KMS-11 (cell line): ENCODE data around the gene LRFN2.

ENCODE experiments used
- H2AFZ ChIP-seq: fragments of 200-600 bp; sonication (generic); 2 replicates; pipeline ENCODE4 v1.6.1; 2016; ENCODE audit warnings: antibody characterized with exemption, mixed run types, low read depth
- H3K27ac ChIP-seq: fragments of 200-600 bp; sonication (generic); 2 replicates; pipeline ENCODE4 v1.6.1; 2016; ENCODE audit warnings: mild to moderate bottlenecking, mixed run types
- H3K27me3 ChIP-seq: fragments of 200-600 bp; sonication (generic); 2 replicates; pipeline ENCODE4 v1.6.1; 2017; ENCODE audit warnings: mild to moderate bottlenecking, low read depth, mixed run types, moderate library complexity; ENCODE audit not compliant: insufficient read depth
- H3K36me3 ChIP-seq: fragments of 200-600 bp; sonication (generic); 2 replicates; pipeline ENCODE4 v1.6.1; 2017; ENCODE audit warnings: mild to moderate bottlenecking, mixed run types; ENCODE audit not compliant: insufficient read depth
- H3K4me1 ChIP-seq: fragments of 200-600 bp; sonication (generic); 2 replicates; pipeline ENCODE4 v1.6.1; 2016; ENCODE audit warnings: mild to moderate bottlenecking, low read depth, mixed run types; ENCODE audit not compliant: poor library complexity, severe bottlenecking
- H3K4me2 ChIP-seq: fragments of 200-600 bp; sonication (generic); 2 replicates; pipeline ENCODE4 v1.7.0; 2016; ENCODE audit warnings: mild to moderate bottlenecking, mixed run types
- H3K4me3 ChIP-seq: fragments of 200-600 bp; sonication (generic); IDR thresholded peaks from 2 replicates; pipeline ENCODE4 v1.6.1; 2017; ENCODE audit warnings: low read depth, low read length, mixed read lengths; ENCODE audit not compliant: insufficient read depth
- H3K79me2 ChIP-seq: fragments of 200-600 bp; sonication (generic); 2 replicates; pipeline ENCODE4 v1.6.1; 2016; ENCODE audit warnings: low read depth, mixed run types; ENCODE audit not compliant: insufficient read depth
- H3K9ac ChIP-seq: fragments of 200-600 bp; sonication (generic); 2 replicates; pipeline ENCODE4 v1.6.1; 2016; ENCODE audit warnings: mild to moderate bottlenecking, mixed run types
- H4K20me1 ChIP-seq: fragments of 200-600 bp; sonication (generic); 2 replicates; pipeline ENCODE4 v1.6.1; 2016; ENCODE audit warnings: mild to moderate bottlenecking, mixed run types; ENCODE audit not compliant: insufficient read depth
- CTCF ChIP-seq: fragments of 200-600 bp; sonication (generic); conservative IDR thresholded peaks from 2 replicates; pipeline ENCODE4 v1.6.1; 2017; ENCODE audit warnings: low read depth, mild to moderate bottlenecking, antibody characterized with exemption, low read length, moderate library complexity, mixed read lengths

LRFN2 gene

DNA sequence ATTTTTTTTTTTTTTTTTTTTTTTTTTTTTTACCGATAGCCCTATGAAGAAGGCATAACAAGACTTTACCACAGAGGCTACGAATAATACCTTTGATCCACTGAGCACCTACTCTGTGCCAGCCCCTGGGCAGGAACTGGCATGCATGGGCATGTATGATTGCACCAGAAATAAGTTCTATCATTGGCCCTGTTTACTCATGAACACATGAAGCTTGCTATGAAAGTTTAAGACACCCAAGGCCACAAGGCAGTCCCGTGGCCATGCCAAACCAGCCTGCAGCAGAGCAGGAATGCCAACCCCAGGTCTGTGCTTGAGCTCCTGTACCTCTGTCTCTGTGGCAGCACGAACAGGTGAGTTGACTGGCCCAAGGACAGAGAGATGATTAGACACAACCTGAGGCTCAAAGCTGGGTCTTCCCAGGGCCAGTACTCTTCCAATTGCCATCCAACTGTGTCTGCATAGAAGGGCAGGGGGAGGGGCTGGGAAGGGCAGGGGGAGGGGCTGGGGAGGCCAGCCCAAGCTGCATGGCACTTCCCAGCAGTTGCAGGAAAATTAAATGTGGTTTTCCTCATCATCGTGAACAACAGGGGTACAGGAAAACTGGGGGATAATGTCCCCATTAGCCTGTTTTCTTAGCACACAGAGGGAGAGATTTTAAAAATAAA, 63.5 kb downstream of the LRFN2 start:
- no peak overlapping the region for H3K9ac ChIP-seq
- no peaks in the 10 kb centered on the region for H4K20me1 ChIP-seq
- no peak overlapping the region for H3K27ac ChIP-seq
- H3K4me3 ChIP-seq, result no peak overlapping the region
- H3K4me2 ChIP-seq, result no peak overlapping the region
- no peaks in the 10 kb centered on the region for H3K36me3 ChIP-seq
- no peaks in the 10 kb centered on the region for H3K27me3 ChIP-seq
- H2AFZ ChIP-seq, result no peak overlapping the region
- no peaks in the 10 kb centered on the region for H3K79me2 ChIP-seq
- TF ChIP-seq CTCF, result no peak
- H3K4me1 ChIP-seq, result no peaks in the 10 kb centered on the region

DNA sequence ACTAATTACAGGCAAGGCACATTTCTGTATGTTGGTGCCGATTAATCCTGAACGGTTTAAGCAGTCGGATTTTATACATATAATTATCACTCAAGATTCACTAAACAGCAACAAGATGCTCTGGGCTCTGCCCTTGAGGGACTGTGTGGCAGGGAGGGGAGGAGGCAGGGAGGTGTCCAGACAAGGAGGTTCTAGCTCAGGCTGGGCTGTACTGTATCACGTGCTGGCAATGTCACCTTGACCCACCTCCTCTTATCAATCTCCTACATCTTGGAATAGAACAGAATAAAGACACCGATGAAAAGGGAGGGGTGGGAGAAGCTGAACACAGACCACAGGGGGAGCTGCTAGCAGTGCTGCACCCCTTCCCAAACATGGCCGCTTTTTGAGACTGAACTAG, 65.7 kb downstream of the LRFN2 start:
- H3K79me2 ChIP-seq, result no peaks in the 10 kb centered on the region
- no peak overlapping the region for H3K27ac ChIP-seq
- no peak overlapping the region for H2AFZ ChIP-seq
- no peak for TF ChIP-seq CTCF
- no peaks in the 10 kb centered on the region for H3K27me3 ChIP-seq
- H3K9ac ChIP-seq, result no peak overlapping the region
- H3K36me3 ChIP-seq, result no peaks in the 10 kb centered on the region
- no peaks in the 10 kb centered on the region for H3K4me1 ChIP-seq
- no peak overlapping the region for H3K4me3 ChIP-seq
- H3K4me2 ChIP-seq, result no peak overlapping the region
- H4K20me1 ChIP-seq, result no peaks in the 10 kb centered on the region

- H3K27me3 ChIP-seq, result no peaks in the 10 kb centered on the region
- no peak overlapping the region for H3K27ac ChIP-seq
- H3K4me2 ChIP-seq, result no peak overlapping the region
- no peaks in the 10 kb centered on the region for H3K79me2 ChIP-seq
- H3K4me3 ChIP-seq, result no peak overlapping the region
- H3K9ac ChIP-seq, result no peak overlapping the region
- H3K4me1 ChIP-seq, result no peaks in the 10 kb centered on the region
- no peaks in the 10 kb centered on the region for H3K36me3 ChIP-seq
- no peak for TF ChIP-seq CTCF
- H2AFZ ChIP-seq, result no peak overlapping the region
- H4K20me1 ChIP-seq, result no peaks in the 10 kb centered on the region
These were observed 66.5 kb downstream of the LRFN2 start for GRCh38 chr6:40520678-40521077.

GRCh38 chr6:40520084-40520483, 67.1 kb downstream of the LRFN2 start:
- Histone ChIP-seq H3K4me3 (no peak overlapping the region), H3K27me3 (no peaks in the 10 kb centered on the region), H3K4me1 (no peaks in the 10 kb centered on the region), H3K4me2 (no peak overlapping the region), H3K9ac (no peak overlapping the region), H3K36me3 (no peaks in the 10 kb centered on the region), H4K20me1 (no peaks in the 10 kb centered on the region), H3K79me2 (no peaks in the 10 kb centered on the region), H2AFZ (no peak overlapping the region), H3K27ac (no peak overlapping the region)
- no peak for TF ChIP-seq CTCF
